GM21529 (cell line): Measurements from ENCODE around the gene RIBC1.
"Not testable (repeated sequence)": the region's sequence is repeated elsewhere in the genome, so short reads cannot be mapped to it uniquely, and the experiment has no call there.

Experiments used
- ATAC-seq: cut with Tn5 transposase; IDR thresholded peaks from one replicate; pipeline ENCODE4 v1.9.1; 2021; ENCODE audit not compliant: unreplicated experiment

Gene RIBC1

DNA sequence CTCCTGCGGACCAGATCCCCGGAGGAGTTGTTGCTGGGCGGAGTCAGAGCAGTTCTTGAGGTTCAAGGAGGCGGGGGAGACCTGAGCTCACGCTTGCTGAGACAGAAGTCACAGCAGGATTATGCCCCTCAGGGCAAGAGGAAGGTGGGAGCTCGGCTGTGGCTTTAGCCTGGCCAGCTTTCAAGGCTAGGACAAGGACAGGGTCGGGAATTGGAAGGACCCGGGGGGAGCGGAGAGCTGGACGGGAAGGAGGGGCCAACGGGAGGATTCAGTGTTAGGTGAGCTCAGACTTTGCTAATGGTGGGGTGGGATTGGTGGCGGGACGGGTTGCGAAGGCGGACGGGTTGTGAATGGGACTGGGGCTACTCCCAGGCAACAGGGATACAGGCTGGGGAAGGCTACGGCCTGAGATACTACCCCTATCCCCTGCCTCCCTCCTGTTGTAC, at the start of gene RIBC1:
RIBC1 (plus strand) TSS at position 13 of the 446 bp plus-strand sequence. CDS start 3,404 bp downstream, outside the sequence.
- ATAC-seq = no peak

DNA sequence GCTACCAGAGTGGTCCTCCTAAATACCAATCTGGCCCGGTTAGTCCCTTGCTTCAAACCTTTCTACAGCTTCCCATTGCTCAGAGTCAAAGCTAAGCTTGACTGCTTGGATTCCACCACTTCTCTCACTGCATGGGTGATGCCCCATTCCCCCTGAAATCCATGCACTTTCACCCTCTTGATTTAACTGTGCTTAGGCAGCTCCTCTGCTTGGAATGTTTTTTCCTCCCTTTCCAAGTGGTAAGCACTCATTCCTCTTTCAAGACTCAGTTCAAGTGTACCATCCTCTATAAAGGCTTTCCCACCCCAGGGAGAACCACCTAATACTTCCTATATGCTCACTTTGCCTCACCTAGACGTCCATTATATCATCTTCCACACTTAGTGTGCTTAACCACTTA, 49.4 kb upstream of the RIBC1 start:
- no peak for ATAC-seq

DNA sequence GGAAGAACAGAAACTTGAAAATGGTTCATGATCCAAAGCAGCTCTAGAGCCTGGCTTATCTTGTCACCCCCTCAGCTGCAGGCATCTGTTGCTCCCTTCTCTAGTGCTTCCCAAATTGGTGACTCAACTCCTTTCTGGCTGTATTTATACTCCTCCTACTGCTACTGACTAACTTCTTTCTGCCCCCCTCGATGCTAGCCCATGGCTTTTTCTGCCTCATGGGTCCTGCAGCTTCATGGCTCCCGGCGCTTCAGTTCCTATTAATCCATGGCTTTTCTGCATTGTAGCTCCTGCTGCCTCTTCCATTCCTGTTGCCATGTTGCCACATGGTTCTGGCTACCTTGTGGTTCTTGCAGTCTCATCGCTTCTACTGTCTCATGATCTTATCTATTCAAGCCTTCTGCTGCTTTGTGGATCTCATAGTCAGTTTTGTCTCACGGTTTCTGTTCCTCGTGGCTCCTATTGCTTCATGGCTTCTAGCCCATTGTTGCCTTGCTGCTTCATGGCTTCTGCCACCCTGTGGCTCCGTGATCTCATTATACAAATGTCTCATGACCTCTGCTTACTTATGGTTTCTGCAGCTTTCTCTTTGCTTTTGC, 48.4 kb upstream of the RIBC1 start:
- ATAC-seq = no peak

DNA sequence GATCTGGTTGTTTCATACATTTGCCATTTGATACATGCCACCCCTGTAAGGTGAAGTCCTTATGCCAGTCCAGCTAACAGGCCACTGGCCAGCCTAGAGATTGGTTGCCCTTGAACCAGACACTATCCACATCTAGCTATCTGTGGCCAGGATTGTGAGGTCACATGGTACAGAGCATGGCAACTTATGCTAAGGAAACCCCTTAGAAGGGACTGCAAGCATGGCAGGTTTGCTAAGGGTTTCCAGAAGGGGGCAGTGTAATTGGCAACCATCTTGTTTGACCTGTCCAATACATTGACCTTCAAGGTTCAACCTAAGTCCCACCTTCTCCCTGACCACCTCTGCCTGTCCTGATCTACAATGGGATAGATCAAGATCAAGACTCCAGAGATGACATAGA, 47.8 kb upstream of the RIBC1 start:
- ATAC-seq = no peak

DNA sequence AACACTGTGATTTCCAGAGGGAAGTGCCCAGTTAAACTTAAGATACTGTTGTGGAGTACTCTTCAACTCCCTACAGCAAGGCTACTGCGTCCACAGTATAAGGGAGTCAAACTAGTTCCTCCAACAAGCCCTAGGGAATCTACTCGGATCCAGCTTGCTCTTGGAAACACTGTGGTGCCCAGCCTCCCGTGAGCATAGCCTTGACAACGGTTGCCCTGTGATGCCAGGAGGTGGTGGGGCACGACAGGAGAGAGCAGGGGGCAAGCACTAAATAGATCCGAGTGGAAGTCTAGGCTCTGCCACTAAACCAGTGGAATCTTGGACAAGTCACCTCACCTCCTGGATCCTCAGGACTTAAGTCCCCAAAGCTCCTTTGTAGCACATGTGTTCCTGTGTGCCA, 45.8 kb upstream of the RIBC1 start:
- ATAC-seq = no peak

DNA sequence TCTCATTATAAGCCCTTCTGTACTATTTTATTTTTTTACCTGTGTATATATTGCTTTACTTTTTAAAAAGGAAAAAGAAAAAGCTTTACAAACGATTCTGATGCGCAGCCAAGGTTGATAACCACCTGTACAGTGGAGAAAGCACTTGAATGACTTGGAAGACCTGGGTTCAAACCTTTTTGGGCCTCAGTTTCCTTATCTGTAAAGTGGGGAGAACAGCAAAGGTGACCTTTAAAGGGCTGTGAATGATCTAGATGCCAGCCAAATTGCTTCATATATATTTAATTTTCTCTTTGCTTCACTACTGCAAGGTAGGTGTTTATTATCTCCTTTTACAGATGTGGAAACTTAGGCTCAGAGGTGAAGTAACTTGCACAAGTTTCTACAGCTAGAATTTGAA, 45.2 kb upstream of the RIBC1 start:
- ATAC-seq = no peak

DNA sequence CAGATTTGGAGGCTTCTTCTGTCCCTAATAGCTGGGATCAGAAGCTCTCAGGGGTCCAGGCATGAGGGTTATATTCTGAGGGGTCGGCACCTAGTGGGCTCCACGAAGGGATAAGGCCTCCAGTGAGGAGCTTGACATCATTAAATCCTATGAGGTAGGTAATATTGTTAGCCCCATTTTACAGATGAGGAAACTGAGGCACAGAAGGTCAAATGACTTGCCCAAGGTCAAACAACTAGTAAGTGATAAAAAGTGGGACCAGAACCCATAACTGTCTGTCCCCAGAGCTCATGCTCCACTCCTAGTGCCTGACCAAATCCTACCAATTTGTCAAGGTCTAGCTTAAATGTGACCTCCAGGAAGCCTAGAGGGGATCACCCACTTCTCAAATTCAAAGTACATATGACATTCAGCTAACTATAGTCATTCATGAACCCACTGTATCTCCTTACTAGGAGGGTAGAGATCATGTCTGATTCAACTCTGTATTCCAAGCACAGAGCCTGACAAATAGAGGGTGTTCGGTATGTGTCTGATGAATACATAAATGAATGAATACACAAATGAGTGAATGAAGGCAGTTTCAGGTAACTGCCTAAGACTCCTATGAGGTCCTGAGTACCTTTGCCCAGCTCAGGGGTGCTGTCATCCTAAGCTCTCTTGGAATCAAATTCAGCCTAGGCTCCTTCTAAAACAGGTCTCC, 43.5 kb upstream of the RIBC1 start:
- ATAC-seq = no peak

DNA sequence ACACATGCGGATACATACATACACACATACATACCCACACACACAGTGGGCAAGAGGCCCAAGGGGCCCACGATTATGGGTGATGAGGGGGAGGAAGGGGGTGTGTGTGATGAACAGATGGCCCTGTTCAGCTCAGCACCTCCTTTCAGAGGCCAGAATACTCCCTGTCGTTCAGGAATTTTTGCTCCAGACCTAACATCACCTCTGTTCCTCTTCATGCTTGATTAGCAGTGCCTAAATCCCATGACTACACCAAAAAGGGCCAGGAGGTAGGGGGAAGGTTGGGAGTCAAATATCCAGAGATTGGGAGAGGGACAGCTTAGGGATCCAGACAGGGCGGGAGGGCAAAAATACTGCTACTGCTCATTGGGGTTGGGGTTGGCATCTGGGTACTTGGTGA, 42.9 kb upstream of the RIBC1 start:
- no peak for ATAC-seq

DNA sequence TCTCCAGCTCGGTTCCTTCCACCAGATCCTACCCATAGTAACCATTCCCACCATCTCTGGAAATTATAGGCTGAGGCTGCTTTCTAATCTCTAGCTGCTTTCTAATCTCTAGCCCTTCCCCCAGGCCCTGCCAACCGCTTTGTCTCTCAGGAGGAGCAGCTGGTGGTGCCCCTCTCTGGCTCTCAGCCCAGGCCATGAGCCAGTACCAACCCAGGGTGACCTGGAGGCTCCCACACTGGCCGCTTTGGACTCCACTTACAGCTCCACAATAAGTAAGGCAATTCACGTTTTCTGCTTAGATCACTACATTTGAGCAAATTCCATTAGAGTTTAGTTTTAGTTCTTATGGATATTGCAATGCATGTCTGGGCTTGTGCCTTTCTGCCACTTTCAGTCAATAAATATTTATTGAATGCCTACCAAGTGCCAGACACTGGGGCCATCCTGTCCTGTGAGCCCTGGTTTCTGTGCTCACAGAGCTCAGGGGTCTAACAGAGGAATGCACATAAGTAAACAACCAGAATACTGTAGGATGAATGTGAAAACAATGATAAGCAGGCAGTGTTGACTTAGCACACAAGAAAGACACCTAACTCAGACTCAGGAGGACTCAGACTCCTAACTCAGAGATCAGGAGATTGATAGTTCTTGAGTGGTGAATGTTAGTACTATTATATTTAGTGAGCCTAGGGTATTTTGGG, 39.1 kb upstream of the RIBC1 start:
- no peak for ATAC-seq

DNA sequence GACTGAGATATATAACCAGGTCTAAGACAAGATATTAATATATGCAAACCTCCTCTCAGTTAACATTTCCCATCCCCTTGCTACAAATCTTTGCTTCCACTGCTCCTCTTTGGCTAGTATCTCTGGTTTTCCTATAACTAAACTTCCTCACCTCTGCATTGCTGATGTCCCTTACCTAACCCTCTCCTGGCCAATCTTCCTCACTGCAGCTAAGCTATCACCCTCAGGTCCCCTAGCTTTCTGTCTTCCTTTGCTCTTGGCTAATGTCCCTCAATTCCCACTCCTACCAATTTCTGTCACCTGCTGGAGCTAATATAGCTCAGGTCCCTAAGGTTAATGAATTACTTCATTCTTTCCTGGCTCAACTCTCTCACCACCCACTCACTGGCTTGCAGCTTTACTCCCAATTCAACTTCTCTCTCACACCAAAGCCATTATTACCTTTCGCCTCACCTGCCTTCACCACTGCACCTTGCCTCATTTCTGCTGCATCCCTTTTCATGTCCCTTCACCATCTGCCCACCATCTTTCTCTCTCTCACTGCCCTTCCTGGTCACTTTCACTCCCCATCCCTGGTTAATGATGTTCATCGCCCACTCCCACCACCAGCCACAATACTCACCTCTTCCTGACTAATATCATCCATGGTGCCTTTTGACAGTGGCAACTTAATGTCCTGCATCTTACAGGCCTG, 26.9 kb upstream of the RIBC1 start:
- no peak for ATAC-seq

DNA sequence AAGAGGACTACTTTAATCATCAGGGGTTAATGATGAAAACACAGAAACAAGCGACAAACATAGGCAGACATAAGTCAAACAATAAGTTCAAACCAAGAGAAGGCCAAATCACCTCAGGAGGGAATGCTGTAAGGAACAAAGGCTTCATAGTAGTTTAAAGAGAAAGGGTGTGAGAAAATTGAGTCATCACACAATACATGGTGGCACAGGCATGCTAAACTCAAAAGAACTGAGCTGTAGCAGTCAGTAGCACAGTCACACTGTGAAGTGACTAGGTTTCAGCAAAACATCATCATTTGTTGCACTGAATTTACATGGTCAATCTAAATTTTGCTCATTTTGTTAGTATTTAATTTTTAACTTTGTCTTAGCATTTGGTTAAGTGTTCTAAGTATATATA, 24.5 kb upstream of the RIBC1 start:
- ATAC-seq = no peak

DNA sequence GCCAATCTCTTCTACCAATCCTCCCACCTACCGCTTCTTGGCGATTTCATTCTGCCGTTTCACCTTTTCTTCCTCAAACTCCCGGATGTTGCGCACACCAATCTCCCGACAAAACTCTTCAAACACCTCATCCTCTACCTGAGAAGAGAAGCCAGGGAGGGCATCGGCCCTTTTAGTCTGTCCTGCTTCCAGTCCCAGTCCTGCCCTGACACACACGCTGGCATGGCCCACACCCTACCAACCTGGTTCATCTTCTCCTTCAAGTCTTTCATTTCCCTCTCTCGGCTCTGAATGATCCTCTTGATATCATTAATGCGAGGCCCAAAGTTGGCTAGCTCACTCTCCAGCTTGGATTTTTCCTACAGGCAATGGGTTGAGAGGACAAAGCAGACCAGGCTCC, 19.1 kb upstream of the RIBC1 start:
- ATAC-seq = no peak

DNA sequence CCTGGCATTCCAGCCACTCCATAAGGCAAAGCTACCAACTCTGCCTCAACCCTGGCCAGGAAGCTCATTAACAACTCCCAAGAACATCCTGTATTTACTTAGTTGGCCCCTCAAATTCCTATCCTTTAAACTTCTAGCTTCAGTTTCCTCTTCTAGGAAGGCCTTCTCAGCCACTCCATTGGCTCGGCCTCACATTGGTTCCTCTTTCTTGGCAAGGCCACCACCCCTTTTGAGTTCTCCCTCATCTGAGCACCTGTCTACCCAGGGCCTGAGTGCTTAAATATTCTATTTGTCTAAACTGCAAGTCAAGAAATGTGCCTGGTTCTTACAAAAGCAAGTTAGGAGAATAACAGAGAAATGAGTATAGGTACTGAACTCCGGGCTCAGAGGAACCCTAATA, 10.2 kb upstream of the RIBC1 start:
- ATAC-seq = no peak

DNA sequence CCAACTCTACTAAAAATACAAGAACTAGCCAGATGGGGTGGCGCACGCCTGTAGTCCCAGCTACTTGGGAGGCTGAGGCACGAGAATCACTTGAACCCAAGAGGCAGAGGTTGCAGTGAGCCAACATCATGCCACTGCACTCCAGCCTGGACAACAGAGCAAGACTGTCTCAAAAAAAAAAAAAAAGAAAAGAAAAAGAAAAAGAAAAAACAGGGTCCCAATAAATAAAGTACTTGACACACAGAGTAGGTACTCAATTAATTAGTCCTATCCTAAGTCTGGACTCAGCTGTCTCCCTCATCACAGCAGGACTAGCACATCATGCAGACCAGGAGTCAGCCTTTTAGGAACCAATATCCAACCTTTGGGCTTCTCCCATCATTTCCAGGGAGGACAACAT, 2.3 kb upstream of the RIBC1 start:
- ATAC-seq = not testable (repeated sequence)

DNA sequence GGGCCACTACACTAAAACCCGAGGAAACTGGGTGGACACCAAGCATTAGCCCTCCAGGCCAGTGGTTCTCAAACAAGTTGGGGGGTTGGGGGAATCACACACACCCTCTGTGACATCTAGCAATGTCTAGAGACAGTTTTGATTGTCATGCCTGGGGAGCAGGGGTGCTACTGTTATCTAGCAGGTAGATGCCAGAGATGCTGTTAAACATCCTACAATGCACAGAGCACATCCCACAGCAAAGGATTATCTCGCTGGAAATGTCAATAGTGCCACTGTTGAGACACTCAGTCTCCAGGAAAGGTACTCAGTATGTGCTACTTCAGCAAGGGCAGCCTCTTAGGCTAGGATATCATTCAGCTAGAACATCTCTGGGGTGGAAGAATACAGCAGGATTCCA, 1.5 kb upstream of the RIBC1 start:
- ATAC-seq = no peak

DNA sequence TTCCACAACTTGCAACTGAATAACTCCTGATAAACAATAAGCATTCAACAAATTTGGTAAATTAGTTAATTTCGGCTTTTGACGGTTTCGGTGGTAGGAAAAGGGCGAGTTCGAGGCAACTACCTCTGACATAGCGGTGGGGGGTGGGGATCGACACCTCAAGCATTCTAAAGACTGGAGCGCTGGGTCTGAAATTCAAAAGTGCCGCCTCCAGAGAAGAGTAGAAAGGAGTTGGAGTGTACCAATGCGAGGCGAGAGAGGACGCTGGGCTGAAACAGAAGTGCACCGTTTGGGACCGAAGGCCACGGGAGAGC, 944 bp upstream of the RIBC1 start:
- peak; percentile 27 for ATAC-seq

DNA sequence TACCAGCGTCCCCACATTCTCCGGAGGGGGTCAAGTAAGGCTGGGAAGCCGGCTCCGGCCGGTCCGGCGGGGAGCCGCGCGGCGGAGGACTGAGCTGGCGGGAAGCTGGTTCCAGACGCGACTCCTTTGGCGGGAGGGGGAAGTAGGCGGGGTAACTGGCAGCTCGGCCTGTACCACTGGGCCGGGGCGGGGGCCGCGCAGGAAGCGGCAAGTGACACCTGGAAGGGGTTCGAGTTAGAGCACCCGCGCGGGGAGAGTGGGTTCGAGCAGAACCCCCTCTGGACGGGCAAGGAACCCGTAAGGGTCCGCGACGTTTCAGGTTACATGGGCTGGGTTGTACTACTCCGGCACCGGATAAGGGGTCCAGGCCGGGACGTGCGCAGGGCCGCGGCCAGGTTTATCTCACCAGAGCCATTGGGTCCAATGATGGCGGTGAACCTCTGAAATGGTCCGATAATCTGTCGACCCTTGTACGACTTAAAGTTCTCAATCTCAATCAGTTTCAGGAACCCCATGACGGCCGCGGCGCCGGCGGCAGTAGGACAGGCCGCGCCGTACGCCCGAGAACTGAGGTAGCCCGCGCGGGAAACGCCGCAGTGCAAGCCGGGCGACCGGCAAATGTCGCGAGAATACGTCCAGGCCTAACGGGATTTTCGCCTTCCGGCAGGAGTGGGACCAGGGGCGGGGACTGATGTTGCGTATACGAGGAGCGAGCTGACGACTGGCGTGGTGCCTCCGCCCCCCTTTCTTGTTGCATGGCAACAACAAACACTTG, 400 bp upstream of the RIBC1 start, which contains the start of gene SMC1A:
SMC1A (minus strand) TSS at position 569 of the 775 bp plus-strand sequence; CDS start at position 515, 54 bp downstream.
- ATAC-seq = peak; percentile 91

DNA sequence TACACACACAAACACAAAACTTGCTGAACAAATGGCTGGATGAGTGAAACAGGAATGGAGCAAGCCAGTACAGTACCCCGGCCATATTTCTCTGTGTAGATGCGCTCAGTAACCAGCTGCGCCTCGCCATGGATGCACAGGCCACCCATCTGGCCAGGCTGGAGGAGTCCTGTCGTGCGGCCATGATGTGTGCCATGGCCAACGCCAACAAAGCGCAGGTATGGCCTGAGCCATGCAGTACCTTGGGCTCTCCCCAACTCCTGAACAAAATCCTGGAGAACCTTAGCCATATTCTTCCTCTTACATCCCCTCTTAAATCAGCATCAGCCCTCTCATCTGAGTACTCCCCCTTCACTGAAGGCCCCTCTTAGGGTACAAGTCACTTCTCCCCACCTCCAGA, 7.1 kb downstream of the RIBC1 start:
- ATAC-seq = no peak

DNA sequence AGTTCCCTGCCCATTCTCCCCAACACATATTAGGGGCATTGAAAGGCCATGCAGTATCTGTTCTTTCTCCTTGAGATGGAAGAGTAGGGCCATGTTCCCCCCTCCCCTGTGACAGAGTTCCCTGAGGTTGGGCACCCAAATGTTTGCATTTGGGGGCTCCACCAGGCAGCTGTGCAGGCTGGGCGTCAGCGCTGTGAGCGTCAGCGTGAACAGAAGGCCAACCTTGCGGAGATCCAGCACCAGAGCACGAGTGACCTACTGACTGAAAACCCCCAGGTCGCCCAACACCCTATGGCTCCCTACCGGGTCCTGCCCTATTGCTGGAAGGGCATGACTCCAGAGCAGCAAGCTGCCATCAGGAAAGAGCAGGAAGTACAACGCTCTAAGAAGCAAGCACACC, 7.6 kb downstream of the RIBC1 start:
- ATAC-seq = no peak

DNA sequence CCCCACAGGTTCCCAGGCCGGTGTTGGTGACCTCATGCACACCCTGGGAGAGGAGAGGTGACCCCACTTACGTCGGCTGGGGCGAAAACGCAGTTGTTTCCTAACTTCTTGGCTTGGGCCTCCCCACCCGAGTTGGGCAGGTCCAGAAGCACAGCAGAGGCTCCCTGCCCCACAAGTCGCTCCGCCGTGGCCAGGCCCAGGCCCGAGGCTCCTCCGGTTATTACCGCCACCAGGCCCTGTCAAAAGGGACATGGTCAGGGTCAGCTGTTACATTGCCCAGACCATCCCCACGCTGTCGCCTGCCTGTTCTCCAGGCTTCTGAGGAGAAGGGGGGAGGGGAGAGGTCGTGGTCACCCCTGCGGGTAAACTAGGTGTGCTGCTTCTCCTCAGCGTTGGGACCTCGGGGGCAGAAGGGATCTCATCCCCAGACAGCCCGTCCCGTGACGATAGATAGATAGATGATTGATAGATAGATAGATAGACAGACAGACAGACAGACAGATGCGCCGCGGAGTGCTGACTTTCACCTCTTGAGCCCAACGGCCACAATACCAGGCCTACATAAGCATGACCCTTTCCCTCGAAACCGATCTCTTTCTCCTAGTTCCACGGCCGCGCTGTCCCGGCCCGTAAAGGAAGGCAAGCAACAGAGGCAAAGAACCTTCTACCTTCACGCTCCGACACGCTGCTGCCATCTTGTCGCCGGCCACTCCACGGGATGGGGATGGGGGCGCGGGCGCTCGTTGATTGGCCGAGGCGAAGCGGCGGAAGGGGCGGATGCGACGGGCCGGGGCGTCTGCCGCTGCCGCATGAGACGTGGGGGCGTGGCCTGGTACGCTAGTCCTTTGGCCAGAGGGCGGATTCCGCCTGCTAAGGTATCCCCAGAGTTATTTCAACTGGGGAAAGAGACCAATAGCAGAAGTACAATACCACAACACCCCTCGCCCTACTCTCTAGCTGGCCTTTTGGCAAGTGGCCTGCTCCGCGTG, 11.3 kb downstream of the RIBC1 start, which contains the start of gene HSD17B10:
HSD17B10 (minus strand) TSS at position 720 of the 989 bp plus-strand sequence; CDS start at position 695, 25 bp downstream.
- peak; percentile 94 for ATAC-seq
